ENCODE data around the gene ARMC6.
A peak's percentile ranks its signal among the peaks of the same experiment; 100 is the strongest.

ARMC6 gene

DNA sequence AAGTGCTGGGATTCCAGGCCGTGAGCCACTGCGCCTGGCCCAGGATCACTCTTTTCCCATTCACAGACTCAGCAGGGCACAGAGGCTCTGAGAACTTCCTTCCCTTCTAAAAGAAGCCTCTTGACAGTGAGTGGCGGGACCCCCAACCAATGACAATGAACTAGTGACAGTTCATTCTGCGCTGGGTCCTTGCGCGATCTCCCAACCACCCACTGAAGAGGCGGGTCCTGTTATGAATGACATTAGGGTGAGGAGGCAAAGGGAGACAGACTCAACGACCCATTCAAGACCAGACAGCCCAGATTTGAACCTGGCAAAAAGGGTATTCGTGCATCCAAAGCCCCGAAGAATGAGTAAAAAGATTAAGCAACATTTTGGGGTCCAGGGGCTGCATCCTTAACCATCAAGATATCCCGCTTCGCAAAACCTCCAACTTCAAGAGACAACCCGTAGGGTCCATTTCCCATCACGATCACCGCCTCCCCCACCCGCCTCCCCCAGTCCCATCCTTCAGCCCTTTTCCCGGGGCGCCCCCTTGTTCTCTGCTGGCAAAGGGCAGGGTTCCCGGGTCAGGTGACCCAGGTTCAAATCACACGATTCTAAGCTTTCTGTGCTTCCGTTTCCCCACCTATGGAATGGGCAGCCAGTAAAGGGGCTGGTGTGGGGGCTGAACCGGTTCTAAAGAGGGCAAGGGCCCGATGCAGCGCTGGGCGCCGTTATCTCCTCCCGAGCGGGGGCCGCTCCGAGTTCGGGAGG is 805 bp upstream of the ARMC6 start (continued):
- TF ChIP-seq, protein P1, sequence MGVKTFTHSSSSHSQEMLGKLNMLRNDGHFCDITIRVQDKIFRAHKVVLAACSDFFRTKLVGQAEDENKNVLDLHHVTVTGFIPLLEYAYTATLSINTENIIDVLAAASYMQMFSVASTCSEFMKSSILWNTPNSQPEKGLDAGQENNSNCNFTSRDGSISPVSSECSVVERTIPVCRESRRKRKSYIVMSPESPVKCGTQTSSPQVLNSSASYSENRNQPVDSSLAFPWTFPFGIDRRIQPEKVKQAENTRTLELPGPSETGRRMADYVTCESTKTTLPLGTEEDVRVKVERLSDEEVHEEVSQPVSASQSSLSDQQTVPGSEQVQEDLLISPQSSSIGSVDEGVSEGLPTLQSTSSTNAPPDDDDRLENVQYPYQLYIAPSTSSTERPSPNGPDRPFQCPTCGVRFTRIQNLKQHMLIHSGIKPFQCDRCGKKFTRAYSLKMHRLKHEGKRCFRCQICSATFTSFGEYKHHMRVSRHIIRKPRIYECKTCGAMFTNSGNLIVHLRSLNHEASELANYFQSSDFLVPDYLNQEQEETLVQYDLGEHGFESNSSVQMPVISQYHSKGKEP (tag by site-specific recombination; IDR thresholded peaks at IDR 0.05), result no peak
- TF ChIP-seq ZNF670 (tag by site-specific recombination; IDR thresholded peaks at IDR 0.05; ENCODE audit: low read depth) (no peak), ZNF202 (tag by site-specific recombination; IDR thresholded peaks at IDR 0.05; ENCODE audit: borderline replicate concordance) (no peak), ZNF561 (tag by site-specific recombination; IDR thresholded peaks at IDR 0.05; ENCODE audit: borderline replicate concordance) (no peak; the same call in 1 of the 2 replicates), ZNF585B (tag by site-specific recombination; IDR thresholded peaks at IDR 0.05) (no peak), SP2 (tag by site-specific recombination; IDR thresholded peaks at IDR 0.05) (peak; percentile 92), ZNF777 (tag by site-specific recombination; IDR thresholded peaks at IDR 0.05; ENCODE audit: borderline replicate concordance) (no peak), KLF16 (tag by site-specific recombination; IDR thresholded peaks at IDR 0.05) (no peak), SP7 (tag by site-specific recombination; IDR thresholded peaks at IDR 0.05) (no peak), ZEB2 (tag by site-specific recombination; IDR thresholded peaks at IDR 0.05) (no peak), ZNF654 (tag by site-specific recombination; IDR thresholded peaks at IDR 0.05; ENCODE audit: low read depth) (no peak), ZNF658 (tag by site-specific recombination; IDR thresholded peaks at IDR 0.05) (no peak), ZNF514 (tag by site-specific recombination; IDR thresholded peaks at IDR 0.05) (no peak), KLF10 (tag by site-specific recombination; IDR thresholded peaks at IDR 0.05) (no peak), ZNF211 (tag by site-specific recombination; IDR thresholded peaks at IDR 0.05; ENCODE audit: low read depth) (no peak), ZNF133 (tag by site-specific recombination; IDR thresholded peaks at IDR 0.05) (no peak), FEZF1 (tag by site-specific recombination; IDR thresholded peaks at IDR 0.05) (no peak), HOXC10 (CRISPR knock-in tag; IDR thresholded peaks at IDR 0.05) (no peak; the same call in 1 of the 2 replicates), ZNF560 (tag by site-specific recombination; IDR thresholded peaks at IDR 0.05; ENCODE audit: borderline replicate concordance) (no peak), HOXA7 (CRISPR knock-in tag; IDR thresholded peaks at IDR 0.05; ENCODE audit: borderline replicate concordance) (no peak), ZNF140 (tag by site-specific recombination; IDR thresholded peaks at IDR 0.05) (no peak), ZFHX2 (tag by site-specific recombination; conservative IDR thresholded peaks at IDR 0.05) (peak; percentile 20; the same call in 1 of the 2 replicates), ZBTB17 (tag by site-specific recombination; IDR thresholded peaks at IDR 0.05) (peak; percentile 58), ZBTB20 (tag by site-specific recombination; IDR thresholded peaks at IDR 0.05) (peak; percentile 55; the same call in 1 of the 2 replicates), GLIS2 (tag by site-specific recombination; IDR thresholded peaks at IDR 0.05) (no peak), EGR2 (tag by site-specific recombination; IDR thresholded peaks at IDR 0.05; ENCODE audit: low read depth) (0 out of 2 replicates have a peak, but pooled peaks have one; percentile 22)
- TF ChIP-seq, protein P2, sequence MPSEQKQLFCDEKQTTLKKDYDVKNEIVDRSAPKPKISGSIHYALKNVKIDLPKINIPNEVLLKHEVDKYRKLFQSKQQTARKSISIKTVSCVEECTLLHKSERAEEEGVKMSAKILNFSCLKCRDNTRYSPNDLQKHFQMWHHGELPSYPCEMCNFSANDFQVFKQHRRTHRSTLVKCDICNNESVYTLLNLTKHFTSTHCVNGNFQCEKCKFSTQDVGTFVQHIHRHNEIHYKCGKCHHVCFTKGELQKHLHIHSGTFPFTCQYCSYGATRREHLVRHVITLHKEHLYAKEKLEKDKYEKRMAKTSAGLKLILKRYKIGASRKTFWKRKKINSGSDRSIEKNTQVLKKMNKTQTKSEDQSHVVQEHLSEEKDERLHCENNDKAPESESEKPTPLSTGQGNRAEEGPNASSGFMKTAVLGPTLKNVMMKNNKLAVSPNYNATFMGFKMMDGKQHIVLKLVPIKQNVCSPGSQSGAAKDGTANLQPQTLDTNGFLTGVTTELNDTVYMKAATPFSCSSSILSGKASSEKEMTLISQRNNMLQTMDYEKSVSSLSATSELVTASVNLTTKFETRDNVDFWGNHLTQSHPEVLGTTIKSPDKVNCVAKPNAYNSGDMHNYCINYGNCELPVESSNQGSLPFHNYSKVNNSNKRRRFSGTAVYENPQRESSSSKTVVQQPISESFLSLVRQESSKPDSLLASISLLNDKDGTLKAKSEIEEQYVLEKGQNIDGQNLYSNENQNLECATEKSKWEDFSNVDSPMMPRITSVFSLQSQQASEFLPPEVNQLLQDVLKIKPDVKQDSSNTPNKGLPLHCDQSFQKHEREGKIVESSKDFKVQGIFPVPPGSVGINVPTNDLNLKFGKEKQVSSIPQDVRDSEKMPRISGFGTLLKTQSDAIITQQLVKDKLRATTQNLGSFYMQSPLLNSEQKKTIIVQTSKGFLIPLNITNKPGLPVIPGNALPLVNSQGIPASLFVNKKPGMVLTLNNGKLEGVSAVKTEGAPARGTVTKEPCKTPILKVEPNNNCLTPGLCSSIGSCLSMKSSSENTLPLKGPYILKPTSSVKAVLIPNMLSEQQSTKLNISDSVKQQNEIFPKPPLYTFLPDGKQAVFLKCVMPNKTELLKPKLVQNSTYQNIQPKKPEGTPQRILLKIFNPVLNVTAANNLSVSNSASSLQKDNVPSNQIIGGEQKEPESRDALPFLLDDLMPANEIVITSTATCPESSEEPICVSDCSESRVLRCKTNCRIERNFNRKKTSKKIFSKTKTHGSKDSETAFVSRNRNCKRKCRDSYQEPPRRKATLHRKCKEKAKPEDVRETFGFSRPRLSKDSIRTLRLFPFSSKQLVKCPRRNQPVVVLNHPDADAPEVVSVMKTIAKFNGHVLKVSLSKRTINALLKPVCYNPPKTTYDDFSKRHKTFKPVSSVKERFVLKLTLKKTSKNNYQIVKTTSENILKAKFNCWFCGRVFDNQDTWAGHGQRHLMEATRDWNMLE (tag by site-specific recombination; conservative IDR thresholded peaks at IDR 0.05; ENCODE audit: low read depth), result no peak
- TF ChIP-seq, protein P3, sequence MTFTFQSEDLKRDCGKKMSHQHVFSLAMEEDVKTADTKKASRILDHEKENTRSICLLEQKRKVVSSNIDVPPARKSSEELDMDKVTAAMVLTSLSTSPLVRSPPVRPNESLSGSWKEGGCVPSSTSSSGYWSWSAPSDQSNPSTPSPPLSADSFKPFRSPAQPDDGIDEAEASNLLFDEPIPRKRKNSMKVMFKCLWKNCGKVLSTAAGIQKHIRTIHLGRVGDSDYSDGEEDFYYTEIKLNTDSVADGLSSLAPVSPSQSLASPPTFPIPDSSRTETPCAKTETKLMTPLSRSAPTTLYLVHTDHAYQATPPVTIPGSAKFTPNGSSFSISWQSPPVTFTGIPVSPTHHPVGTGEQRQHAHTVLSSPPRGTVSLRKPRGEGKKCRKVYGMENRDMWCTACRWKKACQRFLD (tag by site-specific recombination; IDR thresholded peaks at IDR 0.05), result no peak
- TF ChIP-seq, protein P4, sequence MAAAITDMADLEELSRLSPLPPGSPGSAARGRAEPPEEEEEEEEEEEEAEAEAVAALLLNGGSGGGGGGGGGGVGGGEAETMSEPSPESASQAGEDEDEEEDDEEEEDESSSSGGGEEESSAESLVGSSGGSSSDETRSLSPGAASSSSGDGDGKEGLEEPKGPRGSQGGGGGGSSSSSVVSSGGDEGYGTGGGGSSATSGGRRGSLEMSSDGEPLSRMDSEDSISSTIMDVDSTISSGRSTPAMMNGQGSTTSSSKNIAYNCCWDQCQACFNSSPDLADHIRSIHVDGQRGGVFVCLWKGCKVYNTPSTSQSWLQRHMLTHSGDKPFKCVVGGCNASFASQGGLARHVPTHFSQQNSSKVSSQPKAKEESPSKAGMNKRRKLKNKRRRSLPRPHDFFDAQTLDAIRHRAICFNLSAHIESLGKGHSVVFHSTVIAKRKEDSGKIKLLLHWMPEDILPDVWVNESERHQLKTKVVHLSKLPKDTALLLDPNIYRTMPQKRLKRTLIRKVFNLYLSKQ (tag by site-specific recombination; IDR thresholded peaks at IDR 0.05; ENCODE audit: borderline replicate concordance), result no peak
- TF ChIP-seq, protein P5, sequence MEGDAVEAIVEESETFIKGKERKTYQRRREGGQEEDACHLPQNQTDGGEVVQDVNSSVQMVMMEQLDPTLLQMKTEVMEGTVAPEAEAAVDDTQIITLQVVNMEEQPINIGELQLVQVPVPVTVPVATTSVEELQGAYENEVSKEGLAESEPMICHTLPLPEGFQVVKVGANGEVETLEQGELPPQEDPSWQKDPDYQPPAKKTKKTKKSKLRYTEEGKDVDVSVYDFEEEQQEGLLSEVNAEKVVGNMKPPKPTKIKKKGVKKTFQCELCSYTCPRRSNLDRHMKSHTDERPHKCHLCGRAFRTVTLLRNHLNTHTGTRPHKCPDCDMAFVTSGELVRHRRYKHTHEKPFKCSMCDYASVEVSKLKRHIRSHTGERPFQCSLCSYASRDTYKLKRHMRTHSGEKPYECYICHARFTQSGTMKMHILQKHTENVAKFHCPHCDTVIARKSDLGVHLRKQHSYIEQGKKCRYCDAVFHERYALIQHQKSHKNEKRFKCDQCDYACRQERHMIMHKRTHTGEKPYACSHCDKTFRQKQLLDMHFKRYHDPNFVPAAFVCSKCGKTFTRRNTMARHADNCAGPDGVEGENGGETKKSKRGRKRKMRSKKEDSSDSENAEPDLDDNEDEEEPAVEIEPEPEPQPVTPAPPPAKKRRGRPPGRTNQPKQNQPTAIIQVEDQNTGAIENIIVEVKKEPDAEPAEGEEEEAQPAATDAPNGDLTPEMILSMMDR (tag by site-specific recombination; IDR thresholded peaks at IDR 0.05), result peak; percentile 12; the same call in 1 of the 2 replicates

All from HEK293 (cell line).